ENCODE data around the gene NUP88.

Gene NUP88

DNA sequence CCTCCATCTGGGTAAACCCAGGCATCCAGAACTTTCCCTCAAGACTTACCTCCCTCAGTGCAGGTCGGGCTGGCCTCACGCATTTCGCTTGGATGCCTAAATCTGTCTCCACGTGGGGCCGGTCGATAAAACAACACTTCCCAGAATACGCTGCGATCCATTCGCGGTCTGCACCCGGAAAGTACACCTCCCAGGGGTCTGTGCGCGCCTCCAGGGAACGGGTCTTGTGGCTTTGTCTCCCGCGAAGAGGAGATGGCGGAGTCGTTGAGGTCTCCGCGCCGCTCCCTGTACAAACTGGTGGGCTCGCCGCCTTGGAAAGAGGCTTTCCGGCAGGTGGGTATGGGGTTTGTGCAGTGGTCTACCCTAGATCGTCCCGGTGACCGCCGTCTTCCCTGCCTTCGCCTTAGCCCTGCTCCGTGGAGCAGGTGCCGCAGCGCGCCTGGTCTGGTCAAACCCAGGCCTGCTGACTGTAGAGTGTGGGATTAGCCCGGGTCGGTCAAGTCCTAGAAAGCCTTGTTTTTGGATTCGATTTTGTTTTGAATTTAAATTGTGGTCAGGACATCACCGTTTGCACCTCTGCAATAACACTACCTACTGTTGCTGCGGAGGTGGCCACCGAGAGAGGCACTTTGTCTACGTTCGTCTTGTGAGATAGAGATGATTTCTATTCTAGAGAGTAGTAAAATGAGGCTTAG is 644 bp upstream of the NUP88 start, which contains the start of gene RPAIN:
RPAIN (plus strand) TSS at position 224 of the 695 bp plus-strand sequence; CDS start at position 253, 29 bp downstream.
- DNase-seq (ENCODE audit: low read depth), result peak; percentile 78

DNA sequence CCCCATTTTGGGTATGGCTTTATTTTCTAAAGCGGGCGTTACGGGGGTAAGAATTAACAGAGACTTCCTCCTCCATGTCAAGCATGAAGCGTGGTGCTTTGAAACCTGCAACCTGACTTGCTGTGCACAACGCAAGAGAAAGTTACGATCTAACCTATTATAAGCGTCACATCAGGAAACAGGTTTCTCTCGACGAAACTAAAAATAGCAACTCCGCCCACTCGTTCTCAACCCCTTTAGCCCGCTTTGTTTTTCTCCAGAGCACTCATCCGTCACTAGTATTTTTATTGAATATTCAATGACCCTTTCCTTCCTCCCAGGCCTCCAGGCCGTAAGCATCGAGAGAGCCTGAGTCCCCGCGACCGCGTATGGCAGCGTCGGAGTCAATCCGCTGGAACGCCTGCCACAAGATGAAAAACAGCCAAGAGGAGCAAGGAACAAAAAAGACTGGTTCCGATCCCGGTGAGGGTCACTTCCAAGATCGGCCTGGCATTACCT is 555 bp downstream of the NUP88 start:
- DNase-seq (ENCODE audit: low read depth), result peak; percentile 10

DNA sequence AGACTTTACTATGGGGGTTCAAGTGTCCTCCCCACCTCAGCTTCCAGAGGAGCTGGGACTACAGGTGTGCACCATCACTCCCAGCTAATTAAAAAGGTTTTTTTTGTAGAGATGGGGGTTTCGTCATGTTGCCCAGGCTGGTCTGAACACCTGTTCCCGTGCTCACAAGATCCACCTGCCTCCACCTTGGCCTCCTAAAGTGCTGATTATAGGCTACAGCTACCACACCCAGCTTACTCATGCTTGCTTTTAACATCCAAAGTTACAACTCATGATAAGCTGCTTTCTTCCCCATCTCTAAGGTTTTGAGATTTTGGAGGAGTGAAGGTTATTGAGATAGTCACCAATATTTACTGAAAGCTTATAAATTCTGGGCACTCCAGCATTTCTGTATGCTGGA is 2.6 kb downstream of the NUP88 start:
- DNase-seq (ENCODE audit: low read depth), result no peak

DNA sequence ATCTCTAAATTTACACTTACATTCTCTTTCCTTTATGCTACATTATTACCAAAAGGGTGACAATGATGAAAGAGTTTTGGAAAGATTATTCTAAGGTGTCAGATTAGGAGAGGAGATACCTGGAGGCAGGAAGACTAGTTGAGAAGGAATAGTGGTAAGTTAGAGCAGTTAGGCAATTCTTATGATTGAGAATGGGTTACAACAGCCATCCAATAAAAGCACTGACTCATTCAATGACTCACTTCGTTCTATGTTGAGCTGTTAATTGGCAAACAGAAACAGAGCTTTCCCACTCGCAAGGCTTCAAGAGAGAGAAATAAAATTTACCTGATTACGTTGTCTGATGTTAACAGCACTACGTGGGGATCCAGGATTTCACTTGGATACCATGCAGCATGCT is 5.8 kb downstream of the NUP88 start:
- DNase-seq (ENCODE audit: low read depth), result peak; percentile 83

DNA sequence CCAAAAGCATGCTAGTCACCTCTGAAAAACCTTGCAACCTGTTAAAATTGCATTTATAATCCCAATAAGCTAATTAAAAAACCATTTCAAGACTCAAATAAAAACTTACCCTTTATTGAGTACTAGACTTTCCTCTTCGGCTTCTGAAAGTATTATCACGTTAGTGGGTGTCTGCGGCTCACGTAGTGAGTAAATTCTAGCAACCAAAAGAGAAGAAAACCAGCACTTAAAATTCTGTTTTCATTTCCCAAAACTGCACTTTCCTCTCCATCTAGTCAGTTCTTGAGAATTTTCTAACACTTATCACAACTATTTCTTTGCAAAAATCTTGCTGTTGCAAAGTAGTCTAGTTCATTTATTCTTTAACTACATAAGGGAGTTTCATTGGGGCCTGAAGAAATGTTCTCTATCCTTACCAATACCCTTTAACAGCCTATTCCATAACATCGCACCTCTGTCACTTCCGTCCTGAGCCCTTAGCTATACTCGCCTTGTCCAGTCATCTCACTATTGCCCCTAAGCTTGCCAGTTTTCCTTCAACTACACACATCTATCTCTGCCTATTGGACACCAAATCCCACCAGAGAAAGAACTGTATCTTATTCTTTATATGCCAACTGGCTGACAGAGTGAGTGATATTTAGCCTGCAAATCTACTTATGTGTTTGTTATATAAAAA is 8.7 kb downstream of the NUP88 start:
- no peak for DNase-seq (ENCODE audit: low read depth)

DNA sequence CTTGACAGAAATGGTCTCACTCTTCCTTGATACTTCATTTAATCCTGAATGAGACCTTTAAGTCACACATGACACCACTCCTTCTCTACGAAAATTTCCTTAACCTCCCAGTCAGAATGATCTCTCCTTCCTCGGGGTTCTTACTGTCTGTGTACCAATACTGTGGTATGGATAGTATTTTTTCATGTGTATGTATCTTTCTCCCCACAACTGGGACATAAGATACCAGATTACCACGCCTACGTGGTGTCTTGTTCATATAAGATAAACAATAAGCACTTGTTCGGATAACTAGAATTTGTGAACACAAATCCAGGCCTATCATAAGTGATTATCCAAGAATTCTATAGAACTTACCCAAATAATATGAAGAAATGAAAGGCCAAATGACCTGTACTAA is 11.3 kb downstream of the NUP88 start:
- no peak for DNase-seq (ENCODE audit: low read depth)

DNA sequence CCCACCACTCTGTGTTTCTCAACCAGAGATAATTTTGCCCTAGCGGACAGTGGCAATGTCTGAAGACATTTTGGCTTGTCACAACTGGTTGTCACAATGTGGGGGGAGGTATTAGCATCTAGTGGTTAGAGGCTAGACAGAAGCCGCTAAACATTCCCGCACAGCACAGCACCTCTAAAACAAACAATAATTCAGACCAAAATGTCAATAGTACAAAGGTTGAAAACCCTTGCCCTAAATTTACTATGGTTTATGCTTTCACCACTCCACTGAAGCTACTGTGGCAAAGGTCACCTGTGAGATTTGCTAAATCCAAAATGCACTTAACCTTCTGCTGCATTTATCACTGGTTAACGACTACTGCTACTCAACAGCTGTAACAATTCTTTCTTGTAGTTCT is 14.1 kb downstream of the NUP88 start:
- no peak for DNase-seq (ENCODE audit: low read depth)

DNA sequence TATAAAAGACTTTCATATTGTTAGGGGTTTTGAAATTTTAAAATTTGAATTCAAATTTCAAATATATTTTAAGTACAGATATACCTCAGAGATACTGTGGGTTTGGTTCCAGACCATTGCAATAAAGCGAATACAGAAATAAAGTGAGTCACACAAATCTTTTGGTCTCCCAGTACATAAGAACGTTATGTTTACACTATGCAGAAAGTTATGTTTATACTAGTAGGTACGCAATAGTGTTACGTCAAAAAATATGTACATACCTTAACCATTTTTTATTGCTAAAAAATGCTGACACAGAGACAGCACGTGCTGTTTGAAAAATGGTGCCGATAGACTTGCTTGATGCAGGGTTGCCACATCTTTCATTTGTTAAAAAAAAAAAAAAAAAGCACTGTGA is 19.7 kb downstream of the NUP88 start:
- DNase-seq (ENCODE audit: low read depth), result no peak

DNA sequence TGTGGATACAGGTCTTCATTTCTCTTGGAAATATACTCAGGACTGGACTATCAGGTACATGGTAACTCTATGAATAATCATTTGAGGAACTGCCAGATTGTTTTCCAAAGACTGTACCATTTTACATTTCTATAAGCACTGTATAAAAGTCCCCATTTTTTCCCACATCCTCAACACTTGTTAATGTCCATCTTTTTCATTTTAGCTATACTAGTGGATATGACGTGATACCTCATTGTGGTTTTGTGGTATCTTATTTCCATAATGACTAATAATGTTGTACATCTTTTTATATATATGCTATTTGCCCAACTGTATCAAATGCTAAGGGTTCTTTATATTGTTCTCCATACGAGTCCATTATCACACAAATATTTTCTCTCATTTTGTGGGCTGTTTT is 22.9 kb downstream of the NUP88 start:
- no peak for DNase-seq (ENCODE audit: low read depth)

DNA sequence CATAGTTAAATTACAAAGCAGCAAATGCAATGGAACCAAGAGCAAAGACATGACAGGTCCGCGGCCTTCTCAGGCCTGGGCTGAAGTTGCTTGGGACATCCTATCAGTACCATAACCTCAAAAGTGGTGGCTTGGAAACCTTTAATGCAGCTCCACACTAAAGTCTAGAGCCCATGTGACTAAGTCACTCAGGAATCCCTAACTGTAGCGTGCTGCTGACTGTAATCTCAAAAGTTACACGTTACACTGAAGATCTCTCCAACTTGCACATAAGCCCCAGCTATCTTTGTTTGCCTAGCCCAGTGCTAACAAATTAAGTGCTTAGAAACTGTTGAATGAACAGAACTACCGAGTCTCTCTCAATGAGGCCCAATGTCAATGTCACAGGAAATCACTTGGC is 27.8 kb downstream of the NUP88 start:
- DNase-seq (ENCODE audit: low read depth), result no peak

DNA sequence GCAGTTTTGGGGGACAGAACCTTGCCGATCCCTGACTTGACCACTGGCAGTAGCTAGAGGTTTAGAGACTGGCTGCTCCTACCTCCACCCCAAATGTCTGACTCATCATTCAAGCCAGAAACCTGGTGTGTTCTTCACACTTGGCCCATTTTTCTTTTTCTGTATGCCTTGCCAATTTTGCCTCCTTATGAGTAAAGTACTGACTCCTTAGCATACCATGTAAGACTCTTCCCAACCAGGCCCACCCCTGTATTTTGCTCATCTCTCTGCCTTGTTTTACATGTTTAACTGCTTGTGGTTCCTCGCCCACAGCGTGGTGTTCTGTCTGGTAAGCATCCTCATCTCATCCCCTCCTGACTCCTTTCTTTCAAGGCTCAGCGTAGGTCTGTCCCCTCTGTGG is 37.9 kb downstream of the NUP88 start:
- no peak for DNase-seq (ENCODE audit: low read depth)

DNA sequence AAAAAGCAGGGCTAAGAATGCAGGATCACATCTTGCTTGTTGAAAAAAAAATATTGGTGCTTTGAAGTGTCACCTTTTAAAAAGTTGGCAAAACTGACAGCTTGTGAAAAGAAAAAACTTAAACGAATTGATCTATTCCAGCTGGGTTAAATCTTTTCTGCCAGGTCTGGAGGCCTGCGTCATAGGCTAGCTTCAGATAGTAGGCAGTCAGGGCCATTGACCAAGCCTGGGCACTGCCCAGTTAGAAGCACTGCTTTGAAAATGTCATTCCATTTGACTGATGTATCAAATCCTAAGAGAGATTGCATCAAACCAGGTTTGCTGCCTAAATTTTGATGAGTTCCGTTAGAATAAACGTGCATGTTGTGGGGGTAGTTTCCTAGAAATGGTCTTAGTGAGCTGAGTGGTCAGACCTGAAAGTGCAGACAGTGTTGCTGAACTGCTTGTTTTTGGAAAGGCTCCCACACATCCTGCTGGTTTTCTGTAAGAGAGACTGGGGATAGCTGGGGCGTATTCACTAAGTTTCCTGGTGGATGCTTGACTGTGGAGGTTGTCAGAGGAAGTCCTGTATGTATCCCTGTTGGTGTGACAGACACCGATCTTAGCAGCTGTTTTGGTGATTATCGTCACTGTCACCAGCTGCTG is 38.8 kb downstream of the NUP88 start:
- DNase-seq (ENCODE audit: low read depth), result peak; percentile 14

DNA sequence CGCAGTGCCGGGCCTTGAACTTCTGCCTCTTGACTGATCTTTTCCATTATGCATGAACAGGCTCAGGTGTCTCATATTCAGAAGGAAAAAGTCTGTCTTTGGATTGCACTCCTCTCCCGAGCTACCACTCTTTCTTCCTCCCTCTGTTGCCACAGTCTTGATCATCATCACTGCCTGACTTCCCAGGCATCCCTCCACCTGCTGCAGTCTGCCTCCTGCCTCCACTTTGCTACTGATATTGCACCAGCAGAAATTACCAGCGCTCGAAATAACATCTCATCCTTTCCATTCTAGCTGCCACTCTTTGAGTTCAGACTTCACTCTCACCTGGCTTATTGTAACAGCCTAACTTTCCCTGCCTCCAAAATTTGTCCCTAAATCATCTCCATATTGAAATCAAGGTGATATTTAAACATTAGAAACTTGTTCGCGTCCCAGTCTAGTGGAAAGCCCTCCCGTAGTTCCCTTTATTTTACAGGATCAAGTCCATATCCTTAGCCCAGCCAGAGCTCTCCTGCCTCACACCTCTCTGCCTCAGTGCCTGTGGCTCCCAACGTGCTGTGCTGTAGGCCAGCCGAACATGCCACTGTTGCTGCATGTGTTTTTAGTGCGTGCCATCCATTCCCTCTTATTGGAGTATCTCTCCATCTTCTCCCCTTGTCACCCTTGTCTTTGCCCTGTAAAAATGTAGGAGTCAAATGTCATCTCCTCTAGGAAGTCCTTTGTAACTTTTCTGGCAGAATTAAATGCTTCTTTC is 39.9 kb downstream of the NUP88 start:
- DNase-seq (ENCODE audit: low read depth), result no peak

DNA sequence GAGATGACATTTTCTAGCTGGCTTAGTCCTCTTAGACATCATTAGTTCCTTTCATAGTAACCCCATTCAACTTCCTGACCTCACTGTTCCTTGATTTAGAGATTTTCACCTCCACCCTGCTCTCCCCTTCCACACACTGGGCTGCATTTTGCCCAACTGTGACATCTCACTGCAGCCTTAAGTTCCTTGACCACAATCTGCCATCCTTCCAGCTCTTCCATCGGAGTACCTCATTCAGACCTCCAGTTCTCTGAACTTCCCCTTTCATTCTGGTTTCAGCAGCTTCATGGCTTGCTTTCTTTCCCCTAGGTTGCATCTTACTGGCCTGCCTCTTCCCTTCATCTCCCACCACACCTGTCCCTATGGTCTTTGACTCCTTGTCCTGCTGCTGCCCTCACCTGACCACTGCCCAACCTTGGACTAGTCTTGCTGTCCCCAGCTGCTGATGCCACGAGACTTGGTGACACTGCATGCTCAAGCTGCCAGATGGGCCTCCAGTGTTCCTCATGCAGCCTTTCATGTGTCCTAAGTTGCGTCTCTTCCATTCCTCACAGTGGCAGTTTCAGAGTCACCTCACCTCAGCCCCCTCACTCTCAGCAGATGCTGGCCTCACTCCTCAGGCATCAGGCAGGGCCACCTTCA is 40.8 kb downstream of the NUP88 start:
- no peak for DNase-seq (ENCODE audit: low read depth)

DNA sequence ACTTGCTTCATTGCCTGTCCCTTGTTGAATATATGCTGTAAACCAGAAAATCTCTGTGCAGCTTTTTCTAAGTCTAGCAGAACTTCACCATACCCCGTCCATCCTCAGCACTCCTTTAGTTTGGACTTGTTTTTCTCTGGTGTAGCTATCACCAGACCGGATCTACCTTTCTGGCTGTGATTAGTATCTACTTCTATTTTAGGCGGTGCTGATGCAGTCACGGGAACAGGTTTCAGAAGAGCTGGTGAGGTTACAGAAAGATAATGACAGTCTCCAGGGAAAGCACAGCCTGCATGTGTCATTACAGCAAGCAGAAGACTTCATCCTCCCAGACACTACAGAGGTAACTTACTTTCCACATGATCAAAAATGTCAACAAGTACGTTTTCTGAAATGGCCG is 46.4 kb downstream of the NUP88 start:
- DNase-seq (ENCODE audit: low read depth), result no peak

DNA sequence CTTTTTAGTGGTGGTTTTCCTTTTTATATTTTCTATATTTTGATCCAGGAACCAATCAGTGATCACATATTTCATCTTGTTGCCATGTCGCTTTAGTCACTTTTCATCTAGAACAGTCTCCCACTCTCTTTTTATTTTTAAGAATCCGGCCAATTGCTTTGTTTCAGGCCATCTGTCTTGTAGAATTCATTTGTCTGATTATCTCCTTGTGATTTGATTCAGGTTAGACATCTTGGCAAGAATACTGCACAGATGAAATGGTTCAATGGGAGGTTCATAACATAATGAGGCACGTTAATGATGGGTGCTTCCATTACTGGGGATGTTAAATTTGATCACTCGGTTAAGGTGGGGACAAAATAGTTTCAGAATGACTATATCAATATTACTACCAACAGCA is 49.1 kb downstream of the NUP88 start:
- no peak for DNase-seq (ENCODE audit: low read depth)

DNA sequence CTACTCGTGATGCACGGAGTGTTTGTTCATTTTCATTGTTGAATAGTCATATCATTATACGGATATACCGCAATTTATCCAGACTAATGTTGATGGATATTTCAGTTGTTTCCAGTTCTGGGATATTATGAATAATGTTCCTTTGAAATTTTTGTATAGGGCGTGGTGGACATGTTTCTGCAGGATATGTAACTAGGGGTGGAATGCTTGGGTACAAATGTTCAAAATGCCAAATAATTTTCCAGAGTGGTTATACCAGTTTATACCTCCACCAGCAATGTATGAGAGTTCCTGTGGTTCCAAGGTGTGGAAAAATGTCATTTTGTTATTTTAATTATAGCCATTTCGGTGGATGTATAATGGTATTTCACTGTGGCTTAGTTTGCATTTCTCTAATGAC is 53.6 kb downstream of the NUP88 start:
- DNase-seq (ENCODE audit: low read depth), result no peak

DNA sequence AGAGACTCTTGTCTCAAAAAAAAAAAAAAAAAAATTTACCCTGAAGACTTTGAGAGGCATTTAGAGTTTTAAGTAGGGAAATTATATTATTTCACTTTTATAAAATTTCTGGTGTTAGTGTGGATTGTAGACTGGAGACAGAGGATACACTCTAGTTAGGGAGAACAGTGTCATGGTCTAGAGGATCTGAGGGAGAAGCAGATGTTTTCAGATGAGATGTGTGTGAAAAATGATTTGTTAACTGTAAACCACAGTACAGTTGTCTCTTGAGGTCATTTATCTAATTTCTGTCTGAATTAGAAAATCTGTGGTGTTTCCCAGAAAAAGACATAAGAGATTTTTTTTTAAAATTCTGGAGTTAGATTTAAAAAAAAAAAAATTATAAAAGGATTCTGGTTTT is 54.8 kb downstream of the NUP88 start:
- DNase-seq (ENCODE audit: low read depth), result no peak

DNA sequence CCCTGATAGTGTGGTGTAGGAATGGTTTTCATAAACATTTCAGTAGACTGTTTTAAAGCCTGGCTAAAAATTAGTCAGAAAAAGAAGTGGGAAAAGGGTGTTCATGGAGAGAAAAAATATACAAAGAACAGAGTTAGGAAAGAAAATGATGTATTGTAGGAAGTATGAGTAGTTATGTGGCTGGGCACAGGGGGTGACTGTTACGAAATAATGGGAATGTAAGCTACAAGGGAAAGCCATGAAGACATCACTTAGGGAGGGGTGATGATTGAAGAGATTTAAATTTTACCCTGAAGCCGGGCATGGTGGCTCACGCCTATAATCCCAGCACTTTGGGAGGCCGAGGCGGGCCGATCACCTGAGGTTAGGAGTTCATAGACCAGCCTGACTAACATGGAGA is 55.3 kb downstream of the NUP88 start:
- peak; percentile 73 for DNase-seq (ENCODE audit: low read depth)

DNA sequence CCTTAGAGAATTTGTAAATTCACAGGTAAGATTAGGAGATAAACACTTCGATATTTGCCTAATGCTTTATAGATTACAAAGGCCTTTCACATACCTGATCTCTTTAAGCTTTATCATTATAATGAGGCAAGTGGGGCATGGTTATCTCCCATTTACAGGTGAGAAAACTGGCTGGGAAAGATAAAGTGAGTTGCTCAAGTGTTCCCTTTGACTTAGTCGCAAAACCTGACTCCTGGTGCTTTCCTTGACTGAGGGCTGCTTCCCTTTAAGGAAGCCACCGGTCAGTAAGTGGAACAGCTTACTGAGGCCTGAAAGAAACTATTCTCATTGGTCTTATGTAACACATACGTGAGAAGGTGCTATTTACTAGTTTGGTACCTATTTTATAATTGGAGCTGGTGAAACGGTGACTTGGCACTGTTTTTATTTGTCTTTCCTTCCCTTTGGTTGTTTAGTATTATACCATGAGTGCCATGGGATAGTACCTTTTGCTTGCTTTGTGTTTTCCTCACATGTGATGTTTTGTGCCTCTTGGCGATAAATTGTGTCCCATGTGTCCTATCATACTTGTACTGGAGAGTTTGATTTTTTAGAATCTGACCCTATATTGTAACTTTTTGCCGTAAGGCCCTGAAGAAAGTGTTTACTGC is 57.2 kb downstream of the NUP88 start:
- DNase-seq (ENCODE audit: low read depth), result no peak

DNA sequence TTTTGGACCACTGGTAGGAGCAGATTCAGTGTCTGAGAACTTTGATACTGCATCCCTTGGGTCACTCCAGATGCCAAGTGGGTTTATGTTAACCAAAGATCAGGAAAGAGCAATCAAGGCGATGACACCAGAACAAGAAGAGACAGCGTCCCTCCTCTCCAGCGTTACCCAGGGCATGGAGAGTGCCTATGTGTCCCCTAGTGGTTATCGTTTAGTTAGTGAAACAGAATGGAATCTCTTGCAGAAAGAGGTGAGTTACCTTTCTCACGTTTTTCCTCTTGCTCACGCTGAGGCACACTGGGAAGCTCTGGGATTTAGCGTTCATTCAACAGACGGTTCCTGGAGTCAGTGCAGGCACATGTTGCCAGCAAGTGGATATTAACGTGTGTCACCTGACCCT is 58.0 kb downstream of the NUP88 start:
- DNase-seq (ENCODE audit: low read depth), result no peak

Data from fibroblast of gingiva (primary cell).